GM18517 (cell line): ENCODE results near the gene PDZK1.
"Not testable (repeated sequence)": the region's sequence is repeated elsewhere in the genome, so short reads cannot be mapped to it uniquely, and the experiment has no call there.

Source experiments
- ATAC-seq: cut with Tn5 transposase; IDR thresholded peaks from one replicate; pipeline ENCODE4 v1.9.1; 2021; ENCODE audit warnings: mild to moderate bottlenecking, moderate library complexity; ENCODE audit not compliant: unreplicated experiment

The PDZK1 gene

DNA sequence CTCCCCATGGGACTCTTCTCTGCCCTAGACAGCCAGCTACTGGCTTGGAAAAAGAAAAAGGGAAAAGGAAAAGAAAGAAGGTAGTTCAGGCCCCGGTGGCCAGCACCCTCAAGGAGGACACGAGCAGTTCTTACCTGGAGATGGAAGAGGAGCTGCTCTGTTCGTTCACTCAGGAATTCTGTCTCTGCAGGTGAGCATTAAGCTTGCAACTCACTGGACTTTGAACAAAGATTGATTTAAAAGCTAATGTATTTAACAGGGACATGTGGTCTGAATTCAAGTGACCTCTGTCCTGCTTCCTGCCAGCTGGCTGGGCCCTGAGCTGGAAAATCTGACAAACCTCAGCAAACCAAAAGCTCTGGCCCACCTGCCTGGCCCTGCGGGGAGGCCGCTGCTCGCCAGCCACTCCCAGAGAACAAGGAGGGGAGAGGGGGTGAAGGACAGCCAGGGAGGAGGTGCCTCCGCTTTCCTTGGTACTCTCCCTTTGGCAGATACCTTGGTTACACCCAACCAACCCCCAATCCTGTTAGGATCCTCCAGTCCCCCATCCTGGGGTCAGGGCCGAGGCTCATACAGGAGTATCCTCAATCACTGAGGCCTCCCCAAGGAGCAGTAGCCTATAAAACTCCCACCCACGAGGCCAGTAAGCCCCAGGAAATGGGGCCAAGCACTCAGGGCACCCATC, at the start of gene PDZK1:
Gene PDZK1 (minus strand): TSS at position 186 of the 685 bp plus-strand sequence. CDS start 19,347 bp downstream, outside the sequence.
- no peak for ATAC-seq

DNA sequence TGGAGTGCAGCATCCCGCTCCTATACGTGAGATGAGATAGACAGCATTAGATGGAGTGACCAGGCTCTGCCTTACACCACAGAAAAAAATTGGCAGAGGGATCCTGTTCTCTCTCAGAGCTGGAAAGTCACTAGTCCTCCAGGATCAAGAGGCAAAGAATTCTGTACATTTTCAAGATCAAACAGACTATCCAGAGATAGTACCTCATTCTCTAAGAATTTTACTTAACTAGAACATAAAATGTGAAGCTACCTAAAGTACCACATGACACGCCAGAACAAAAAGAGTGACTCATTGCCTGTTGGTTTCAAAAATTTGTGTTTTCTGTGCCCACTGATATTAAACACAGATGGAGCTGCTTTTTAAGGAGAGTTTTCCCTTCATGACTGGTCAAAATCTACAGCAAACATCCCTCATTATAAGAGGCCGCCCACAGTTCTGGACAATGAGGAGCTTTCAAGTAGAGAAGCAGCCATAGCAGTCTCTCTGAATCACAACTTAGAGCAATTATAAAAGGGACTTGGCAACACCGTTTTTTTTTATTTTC, 44.4 kb upstream of the PDZK1 start:
- ATAC-seq, result no peak

DNA sequence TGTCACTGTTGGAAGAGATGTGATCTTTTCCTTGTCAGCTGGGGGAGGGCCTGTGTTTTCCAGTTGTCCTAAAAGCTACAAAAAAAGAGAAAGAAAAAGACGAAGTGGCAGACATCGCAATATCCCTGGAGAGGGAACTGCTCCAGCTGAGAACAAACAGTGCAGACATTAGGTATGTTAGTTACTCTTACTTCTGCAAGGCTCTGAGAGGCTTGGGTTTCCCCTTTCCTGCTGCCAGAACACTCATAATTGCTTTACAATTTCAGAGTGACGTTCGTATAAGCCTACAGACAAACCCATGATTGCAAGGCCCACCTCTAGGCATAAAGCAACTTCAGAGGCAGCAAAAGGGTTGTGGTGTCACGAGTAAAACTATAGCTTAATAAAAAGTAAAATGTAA, 43.3 kb upstream of the PDZK1 start:
- no peak for ATAC-seq

DNA sequence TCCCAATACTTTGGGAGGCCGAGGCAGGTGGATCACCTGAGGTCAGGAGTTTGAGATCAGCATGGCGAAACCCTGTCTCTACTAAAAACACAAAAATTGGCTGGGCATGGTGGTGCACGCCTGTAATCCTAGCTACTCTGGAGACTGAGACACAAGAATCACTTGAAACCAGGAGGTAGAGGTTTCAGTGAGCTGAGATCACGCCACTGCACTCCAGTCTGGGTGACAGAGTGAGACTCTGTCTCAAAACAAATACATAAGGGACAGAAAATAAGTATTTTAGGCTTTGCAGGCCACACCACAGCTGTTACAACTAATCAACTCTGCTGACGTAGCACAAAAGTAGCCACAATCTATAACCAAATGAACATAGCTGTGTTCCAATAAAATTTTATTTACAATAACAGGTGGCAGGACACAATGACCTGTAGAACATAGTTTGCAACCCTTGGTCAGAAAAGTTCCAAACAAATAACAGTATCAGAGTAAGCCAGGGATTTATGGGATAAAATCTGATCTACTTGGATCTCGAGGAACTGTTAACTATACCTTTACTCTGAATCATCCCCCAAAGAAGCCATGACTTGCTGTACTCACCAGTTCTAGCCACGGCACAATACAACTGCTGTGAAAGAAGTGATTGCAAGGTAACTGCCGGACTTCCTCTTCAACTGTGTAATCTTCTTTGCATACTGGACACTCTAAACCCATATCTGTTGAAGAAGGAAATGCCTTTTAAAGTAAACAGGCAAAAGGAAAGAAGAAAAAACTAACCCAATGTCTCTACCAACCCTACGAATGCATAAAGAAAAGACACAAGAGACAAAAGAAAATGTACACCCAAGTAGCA, 40.5 kb upstream of the PDZK1 start:
- no peak for ATAC-seq

DNA sequence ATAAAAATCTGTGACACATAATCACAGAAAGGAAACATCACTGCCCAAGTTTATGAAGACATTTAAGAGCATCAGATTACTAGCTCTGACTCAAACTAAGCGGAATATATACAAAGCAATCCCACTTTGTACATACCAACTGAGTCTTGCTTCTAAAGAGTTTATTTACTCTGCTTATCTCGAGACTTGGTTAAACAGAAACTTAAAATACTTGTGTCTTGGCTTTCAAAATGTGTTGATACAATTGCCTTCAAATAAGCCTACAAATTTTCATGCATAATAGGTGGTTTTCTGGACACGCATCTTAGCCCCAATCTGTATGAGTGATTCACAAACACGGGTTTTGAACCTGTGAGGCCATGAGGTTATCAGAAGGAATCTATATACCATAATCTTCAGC, 33.1 kb upstream of the PDZK1 start:
- ATAC-seq, result no peak

DNA sequence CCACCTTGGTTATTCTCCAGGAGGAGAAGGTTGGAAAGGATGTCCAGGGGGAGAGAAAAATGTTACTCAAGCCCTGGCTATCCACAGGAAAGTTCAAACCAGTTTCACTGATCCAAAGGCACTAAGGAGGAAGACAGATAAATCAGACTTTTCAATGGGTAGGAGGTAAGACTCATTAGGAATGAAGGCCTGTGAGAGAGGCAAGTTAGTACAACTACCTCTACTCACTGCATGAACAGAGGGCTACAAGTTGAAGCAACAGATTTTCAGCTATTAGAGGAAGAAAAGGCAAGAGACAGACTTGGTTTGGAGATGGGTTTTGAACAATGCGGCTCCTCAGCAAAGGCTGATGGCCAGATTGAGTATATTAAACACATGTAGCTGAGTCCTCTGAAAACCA, 29.0 kb upstream of the PDZK1 start:
- no peak for ATAC-seq

DNA sequence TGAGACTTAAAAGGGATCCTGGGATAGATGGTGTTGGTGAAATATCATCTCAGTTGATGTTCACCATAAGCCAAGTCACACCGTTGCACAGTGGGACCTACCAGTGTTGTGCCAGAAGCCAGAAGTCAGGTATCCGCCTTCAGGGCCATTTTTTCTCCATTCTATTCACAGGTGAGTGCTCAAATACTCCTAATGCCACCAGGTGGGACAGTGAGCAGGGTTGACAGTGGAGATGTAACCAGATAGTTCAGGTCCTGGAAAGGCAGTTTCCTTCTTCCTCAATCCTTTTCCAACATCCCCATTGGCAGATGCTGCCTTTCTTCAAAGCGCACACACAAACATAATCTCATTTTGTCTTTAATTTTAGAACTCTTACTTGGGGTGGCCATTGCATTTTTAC, 23.7 kb upstream of the PDZK1 start:
- ATAC-seq, result no peak

DNA sequence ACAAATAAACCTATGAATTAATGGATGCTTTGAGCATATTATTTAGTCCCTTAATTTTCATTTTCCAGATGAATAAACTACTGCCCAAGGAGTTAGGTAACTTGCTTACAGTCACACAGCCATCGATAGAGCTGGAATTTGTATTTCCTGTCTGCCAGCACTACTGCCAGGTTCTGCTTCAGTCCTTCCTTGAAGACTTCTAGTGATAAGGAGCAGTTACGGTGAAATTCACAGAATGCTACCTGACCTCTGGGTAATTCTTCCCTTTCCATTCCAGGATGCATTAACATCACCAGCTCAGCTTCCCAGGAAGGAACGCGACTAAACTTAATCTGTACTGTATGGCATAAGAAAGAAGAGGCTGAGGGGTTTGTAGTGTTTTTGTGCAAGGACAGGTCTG, 23.3 kb upstream of the PDZK1 start:
- ATAC-seq, result no peak

DNA sequence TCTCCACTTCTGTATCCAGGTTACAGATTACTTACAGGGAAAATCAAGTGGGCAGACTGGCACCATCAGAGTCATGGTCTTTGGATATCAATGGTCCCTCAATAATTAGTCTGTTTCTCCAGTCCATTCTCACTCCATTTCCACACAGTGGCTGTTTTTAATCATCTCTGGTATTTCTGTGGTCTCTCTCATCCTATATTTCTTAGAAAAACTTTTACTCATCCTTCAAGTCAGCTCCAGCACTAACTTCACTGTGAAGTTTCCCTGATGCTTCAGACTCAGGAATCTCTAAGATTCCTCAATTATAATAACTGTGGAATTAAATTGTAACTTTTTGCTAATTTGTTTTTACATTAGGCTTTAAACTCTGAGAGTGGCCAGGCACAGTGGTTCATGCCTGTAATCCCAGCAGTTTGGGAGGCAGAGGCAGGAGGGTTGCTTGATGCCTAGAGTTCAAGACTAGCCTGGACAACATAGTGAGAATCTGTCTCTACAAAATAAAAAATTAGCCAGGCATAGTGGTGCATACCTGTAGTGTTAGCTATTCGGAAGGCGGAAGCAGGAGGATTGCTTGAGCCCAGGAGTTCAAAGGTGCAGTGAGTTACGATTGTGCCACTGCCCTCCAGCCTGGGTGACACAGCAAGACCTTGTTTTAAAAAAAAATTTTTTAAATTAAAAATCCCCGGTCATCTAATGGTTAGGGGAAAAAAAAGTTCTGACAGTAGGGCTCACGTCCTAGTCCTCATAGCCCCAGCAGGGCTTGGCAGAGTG, 22.7 kb upstream of the PDZK1 start:
- ATAC-seq, result no peak

DNA sequence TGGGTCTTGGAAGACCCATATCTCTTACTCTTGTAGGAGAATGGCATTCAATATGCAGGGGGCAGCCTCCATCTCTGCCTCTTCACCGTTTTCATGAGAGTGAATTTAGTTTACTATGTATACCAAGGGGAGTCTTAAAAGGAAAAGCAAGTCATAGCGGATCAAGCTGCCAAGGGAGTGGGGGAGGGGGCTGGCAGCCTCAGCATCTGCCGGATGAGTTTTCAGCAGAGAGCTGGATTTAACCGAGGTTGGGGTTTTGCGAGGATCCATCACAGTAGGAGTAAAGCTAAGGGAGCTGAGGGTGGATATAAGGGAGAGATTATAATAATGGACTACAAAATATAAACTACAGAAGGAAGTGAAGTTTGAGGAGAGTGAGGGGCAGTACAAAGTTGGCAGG, 22.0 kb upstream of the PDZK1 start:
- no peak for ATAC-seq

DNA sequence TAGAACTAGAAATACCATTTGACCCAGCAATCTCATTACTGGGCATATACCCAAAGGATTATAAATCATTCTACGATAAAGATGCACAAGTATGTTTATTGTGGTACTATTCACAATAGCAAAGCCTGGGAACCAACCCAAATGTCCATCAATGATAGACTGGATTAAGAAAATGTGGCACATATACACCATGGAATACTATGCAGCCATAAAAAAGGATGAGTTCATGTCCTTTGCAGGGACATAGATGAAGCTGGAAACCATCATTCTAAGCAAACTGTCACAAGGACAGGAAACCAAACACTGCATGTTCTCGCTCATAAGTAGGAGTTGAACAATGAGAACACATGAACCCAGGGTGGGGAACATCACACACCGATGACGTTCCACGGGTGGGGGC, 19.0 kb upstream of the PDZK1 start:
- not testable (repeated sequence) for ATAC-seq

DNA sequence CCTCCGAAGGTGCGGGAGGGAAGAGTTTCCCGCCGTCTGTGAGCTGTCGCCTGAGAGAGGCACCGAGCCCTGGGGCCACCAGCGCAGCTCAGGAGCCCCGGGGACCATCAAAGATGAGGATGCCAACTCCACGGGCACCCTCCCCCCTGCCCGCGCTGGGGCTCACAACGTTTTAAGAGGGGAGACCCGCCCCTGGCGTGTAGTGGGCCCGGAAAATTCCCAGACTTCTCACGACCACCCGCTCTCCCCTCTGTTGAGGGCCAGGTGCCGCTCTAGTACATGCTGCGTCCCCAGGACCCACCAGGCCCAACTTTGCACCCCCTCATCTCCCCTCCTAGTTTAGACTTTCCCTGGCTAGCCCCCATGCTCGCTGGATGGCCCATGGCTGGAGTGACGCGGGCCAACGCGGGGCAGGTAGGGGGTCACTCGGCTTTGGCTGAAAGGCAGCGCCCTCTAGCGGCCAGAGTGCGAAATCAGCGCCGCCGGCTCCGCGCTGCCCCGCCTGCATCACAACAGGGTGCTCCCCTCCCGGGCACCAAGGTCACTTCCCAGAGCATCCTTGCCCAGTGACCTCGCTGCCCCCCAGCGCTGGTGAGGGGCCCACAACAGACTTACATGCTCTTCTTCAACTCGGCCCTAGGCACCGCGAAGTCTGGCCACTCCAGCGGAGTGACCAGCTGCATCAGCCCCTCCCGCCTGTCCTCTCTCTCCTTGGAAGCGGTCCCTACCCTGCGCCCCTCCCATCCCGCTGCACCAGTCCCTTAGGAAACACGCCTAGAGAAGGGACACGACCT, 13.9 kb upstream of the PDZK1 start:
- no peak for ATAC-seq

DNA sequence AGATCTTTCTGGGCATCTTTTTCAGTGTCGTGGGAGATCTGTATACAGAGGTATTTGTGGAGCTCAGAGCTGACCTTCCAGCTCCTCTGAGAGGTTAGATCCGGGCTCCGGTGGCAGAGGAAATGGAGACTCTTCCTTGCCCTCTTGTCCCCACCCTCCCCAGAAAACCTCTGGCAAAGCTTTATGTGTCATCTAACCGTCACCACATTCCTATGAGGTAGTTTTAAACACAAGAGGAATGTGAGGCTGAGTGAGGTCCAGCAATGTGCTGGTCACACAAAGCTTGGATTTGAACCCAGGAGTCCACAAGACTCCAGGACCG, 13.3 kb upstream of the PDZK1 start:
- no peak for ATAC-seq

DNA sequence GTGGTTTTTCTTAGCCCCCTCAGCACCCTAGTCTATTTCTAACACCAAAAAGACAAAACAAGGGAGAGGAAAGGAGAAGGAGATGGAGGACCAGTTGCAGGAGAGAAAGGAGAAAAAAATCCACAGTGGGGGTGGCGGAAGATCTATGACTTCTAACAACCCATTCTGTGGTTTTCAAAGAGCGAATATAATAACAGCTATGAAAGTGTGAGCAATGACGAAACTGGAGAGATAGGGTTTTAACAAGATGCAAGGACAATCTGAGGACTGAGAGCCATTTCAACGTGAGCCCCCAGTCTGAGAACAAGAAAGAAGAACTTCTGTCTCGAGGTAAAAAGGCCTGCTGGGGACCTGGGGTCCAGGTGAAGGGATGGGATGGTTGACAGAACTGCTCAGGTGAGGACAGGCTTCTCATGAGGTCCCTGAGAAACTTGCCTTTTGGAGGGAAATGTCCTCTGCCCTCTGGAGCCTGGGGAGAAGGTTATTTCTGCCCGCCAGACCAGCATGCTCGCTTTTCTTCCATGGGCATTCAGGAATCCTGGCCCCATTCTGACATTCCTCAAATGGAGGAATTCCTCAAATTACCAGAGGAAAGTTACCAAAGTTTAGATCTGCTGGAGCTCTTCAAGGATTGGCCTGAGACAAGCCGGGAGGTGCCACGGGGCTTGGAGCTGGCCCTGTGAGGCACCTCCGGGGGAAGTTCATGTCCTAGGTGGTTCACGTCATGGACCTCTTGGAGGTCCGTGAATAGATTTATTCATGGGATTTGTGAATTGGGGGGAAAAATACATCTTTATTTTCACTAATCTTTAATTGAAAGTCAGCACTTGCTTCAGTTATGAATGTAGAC, 12.3 kb upstream of the PDZK1 start, which contains the start of gene CD160:
Gene CD160 (plus strand): TSS at position 270 of the 850 bp plus-strand sequence. CDS start 8,829 bp downstream, outside the sequence.
- no peak for ATAC-seq

DNA sequence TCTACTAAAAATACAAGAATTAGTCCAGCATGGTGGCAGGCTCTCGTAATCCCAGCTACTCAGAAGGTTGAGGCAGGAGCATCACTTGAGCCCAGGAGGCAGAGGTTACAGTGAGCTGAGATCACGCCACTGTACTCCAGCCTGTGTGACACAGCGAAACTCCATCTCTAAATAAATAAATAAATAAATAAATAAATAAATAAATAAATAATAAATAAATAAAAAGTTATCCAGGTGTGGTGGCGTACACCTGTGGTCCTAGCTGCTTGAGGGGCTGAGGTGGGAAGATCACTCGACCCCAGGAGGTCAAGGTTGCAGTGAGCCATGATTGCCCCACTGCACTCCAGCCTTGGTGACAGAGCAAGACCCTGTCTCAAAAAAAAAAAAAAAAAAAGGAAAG, 11.3 kb upstream of the PDZK1 start:
- not testable (repeated sequence) for ATAC-seq

DNA sequence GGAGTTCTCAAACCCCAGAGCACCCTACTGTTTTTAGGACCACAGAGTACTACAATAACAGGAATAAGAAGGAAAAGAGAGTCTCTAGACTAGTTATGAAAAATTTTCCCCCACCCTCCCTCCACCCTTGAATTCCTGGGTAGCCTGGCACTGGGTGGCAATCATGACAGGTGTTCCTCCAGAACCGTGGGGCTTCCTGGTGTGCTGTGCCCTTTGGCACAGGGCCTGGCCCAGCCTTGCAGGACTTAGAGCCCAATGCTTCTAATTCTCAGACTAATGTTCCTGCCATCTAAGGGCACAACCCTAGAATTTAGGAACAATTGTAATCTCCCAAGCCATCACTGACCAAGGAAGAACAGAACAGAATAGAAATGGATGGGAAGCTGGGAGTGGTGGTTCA, 10.7 kb upstream of the PDZK1 start:
- ATAC-seq, result no peak

DNA sequence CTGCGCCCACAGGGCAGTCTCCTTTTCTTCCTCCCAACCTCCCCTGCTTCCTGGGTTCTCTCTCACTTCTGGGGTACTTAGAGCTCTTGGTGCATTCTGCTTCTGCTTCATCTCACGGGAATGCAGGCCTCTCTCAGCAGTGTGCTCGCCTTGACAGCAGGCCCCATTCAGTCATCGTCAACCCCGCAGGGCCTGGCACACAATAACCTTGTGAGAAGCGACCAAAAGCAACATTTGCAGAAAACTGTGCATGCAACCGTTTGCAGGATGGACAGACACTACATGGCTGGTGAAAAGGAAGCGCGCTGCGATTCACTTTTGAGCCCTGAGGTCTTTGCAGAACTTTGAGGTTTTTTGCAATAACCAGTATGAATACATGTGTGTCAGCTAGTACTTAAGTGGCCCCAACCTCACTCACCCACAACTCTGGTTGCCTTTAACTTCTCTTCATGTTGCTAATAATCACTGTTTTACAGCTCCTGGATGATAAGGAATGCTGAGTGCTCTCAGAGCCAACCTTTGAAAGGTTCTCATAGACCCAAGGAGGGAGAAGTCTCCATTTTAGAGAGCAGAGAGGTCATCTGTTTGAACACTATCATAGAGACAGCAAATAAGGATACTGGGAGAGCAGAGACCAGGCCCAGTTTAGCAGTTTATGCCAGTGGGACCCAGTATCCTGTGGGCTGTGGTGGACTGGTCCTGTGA, 9.6 kb upstream of the PDZK1 start:
- ATAC-seq, result no peak

DNA sequence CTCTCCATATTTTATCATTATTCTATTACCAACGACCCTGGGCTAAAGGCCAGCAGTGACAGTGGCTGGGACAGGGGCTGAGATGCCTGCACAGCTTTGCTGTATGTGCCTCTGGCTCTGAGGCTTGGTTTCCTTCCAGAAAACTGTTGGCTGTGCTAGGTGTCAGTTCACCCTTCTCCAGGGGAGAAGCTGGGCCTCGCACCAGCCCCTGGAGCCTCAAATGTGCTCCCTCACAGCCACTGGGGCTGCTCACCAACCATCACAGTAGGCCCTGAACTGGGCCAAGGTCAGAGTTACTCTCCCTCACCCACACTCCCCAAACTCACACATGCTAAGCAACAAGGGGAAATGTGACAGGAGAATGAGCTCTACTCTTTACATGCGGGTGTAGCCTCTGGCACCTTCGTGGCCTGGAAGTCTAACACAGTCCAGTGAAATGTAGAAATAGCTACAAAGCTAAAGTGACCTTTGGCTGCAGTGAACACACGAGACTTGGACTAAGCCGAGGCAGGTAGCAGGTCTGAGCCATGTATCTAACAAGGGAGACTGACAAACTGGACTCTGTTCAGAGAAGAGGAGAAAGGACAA, 7.5 kb upstream of the PDZK1 start:
- no peak for ATAC-seq

DNA sequence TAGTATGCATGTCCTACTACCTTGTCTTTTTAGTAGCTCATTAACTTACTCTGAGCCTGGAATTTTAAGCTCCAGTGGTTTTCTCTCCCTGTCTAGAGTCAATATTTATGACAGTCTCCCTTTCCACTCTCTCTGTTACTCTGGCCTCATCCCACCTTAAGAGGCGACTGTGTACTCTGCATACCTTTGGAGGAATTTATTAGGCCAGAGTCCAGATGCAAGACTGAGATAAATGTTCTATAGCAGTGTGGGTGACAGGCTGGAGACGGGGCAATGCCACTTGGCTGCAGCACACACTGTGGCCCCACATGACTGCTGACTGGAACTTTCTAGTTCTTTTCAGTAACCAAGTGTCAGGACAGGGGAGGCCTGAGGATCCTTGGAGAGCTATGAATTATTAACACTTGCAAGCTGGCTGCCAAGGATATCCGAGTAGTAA, 4.1 kb upstream of the PDZK1 start:
- ATAC-seq, result no peak
